ENCODE data around the gene MTRF1L.
"Not testable (repeated sequence)": the region's sequence is repeated elsewhere in the genome, so short reads cannot be mapped to it uniquely, and the experiment has no call there.

The MTRF1L gene

GRCh38 chr6:152966168-152966894 is 36.2 kb downstream of the MTRF1L start:
- not testable (repeated sequence) for DNase-seq

- no peak for DNase-seq
Observed at GRCh38 chr6:152959333-152959732, 43.2 kb downstream of the MTRF1L start.

- no peak for DNase-seq
Observed at GRCh38 chr6:152957796-152958195, 44.7 kb downstream of the MTRF1L start.

- no peak for DNase-seq
Observed at GRCh38 chr6:152954443-152954842, 48.1 kb downstream of the MTRF1L start.

- DNase-seq = no peak
Observed at GRCh38 chr6:152952866-152953509, 49.5 kb downstream of the MTRF1L start.

GRCh38 chr6:152952045-152952444 is 50.5 kb downstream of the MTRF1L start:
- DNase-seq = no peak

- DNase-seq = no peak
Observed at GRCh38 chr6:152950240-152950639, 52.3 kb downstream of the MTRF1L start.

GRCh38 chr6:152948150-152948768 is 54.2 kb downstream of the MTRF1L start:
- DNase-seq = no peak

- DNase-seq = no peak
Observed at GRCh38 chr6:152946995-152947394, 55.5 kb downstream of the MTRF1L start.

- no peak for DNase-seq
Observed at GRCh38 chr6:152946484-152946883, 56.0 kb downstream of the MTRF1L start.

GRCh38 chr6:152943260-152943897 is 59.1 kb downstream of the MTRF1L start:
- DNase-seq = no peak

- DNase-seq = no peak
Observed at GRCh38 chr6:152942319-152942869, 60.1 kb downstream of the MTRF1L start.

- DNase-seq = no peak
Observed at GRCh38 chr6:152941746-152942145, 60.8 kb downstream of the MTRF1L start.

All from GOT3 (cell line).